IMR-90 (cell line): ENCODE measurements around the gene ABR. TPM values are rescaled to one million over a fixed set of nuclear protein-coding genes. Genes with fewer than 3 reads are reported as not detected.

Experiments used
- ATAC-seq: fragments of 200-7000 bp; cut with Tn5 transposase; 2 replicates; pipeline ENCODE4 v1.9.1; 2020; ENCODE audit warnings: low read depth, mild to moderate bottlenecking, moderate library complexity
- BruUV-seq: library from RNA; stranded (reverse); fragments of 400-500 nt; replicated peaks from 2 replicates; lab custom pipeline; 2021; lab: Mats Ljungman, UMichigan
- CTCF ChIA-PET: fragments of 300-600 bp; formaldehyde crosslinking; extraction: SDS; loops from one replicate; lab custom pipeline; 2021; ENCODE audit warnings: antibody characterized with exemption; lab: Yijun Ruan, JAX
- POLR2A ChIA-PET: fragments of 300-600 bp; sonication (Branson Sonifier 250); formaldehyde crosslinking; loops from one replicate; lab custom pipeline; 2022; ENCODE audit warnings: antibody characterized with exemption; ENCODE audit not compliant: unreplicated experiment; lab: Charles Lee
- DNase-seq: peaks from one replicate; pipeline ENCODE4 v3.0.0; 2013
- H2AFZ ChIP-seq: replicated peaks from 2 replicates; pipeline ENCODE3; 2013; ENCODE audit warnings: low read length, mild to moderate bottlenecking; ENCODE audit not compliant: poor library complexity
- H2AK5ac ChIP-seq: 2 replicates; pipeline ENCODE4 v1.6.1; 2013; ENCODE audit warnings: low read depth, low read length, inconsistent platforms
- H2AK9ac ChIP-seq: replicated peaks from 2 replicates; pipeline ENCODE3; 2013; ENCODE audit warnings: mild to moderate bottlenecking, low read depth, low read length, moderate library complexity; ENCODE audit not compliant: poor library complexity
- H2BK120ac ChIP-seq: 2 replicates; pipeline ENCODE4 v1.6.1; 2013; ENCODE audit warnings: low read depth, low read length, inconsistent platforms
- H2BK15ac ChIP-seq: 3 replicates; pipeline ENCODE4 v1.6.1; 2013; ENCODE audit warnings: low read depth, low read length, inconsistent platforms
- H2BK20ac ChIP-seq: 2 replicates; pipeline ENCODE4 v1.6.1; 2013; ENCODE audit warnings: low read depth, mild to moderate bottlenecking, inconsistent platforms, low read length, moderate library complexity
- H2BK5ac ChIP-seq: 2 replicates; pipeline ENCODE4 v1.6.1; 2013; ENCODE audit warnings: mild to moderate bottlenecking, low read depth, low read length, inconsistent platforms; ENCODE audit not compliant: poor library complexity, severe bottlenecking
- H3K14ac ChIP-seq: replicated peaks from 2 replicates; pipeline ENCODE4 v1.6.1; 2013; ENCODE audit warnings: low read depth, low read length, inconsistent platforms
- H3K18ac ChIP-seq: 2 replicates; pipeline ENCODE4 v1.6.1; 2013; ENCODE audit warnings: low read depth, low read length, control low read depth
- H3K23ac ChIP-seq: 2 replicates; pipeline ENCODE4 v1.6.1; 2013; ENCODE audit warnings: low read depth, low read length, inconsistent platforms
- H3K27ac ChIP-seq: 2 replicates; pipeline ENCODE4 v1.5.1; 2013; ENCODE audit warnings: mild to moderate bottlenecking, control low read depth, low read length; ENCODE audit not compliant: insufficient read depth
- H3K27me3 ChIP-seq: 2 replicates; pipeline ENCODE4 v1.6.1; 2013; ENCODE audit warnings: low read length; ENCODE audit not compliant: control insufficient read depth, insufficient read depth
- H3K36me3 ChIP-seq: 2 replicates; pipeline ENCODE4 v1.6.1; 2013; ENCODE audit warnings: low read length, mixed read lengths; ENCODE audit not compliant: control insufficient read depth, insufficient read depth
- H3K4ac ChIP-seq: 2 replicates; pipeline ENCODE4 v1.6.1; 2013; ENCODE audit warnings: low read depth, low read length, inconsistent platforms
- H3K4me1 ChIP-seq: 2 replicates; pipeline ENCODE4 v1.6.1; 2013; ENCODE audit warnings: low read length, mixed read lengths; ENCODE audit not compliant: control insufficient read depth, insufficient read depth
- H3K4me2 ChIP-seq: 2 replicates; pipeline ENCODE4 v1.6.1; 2013; ENCODE audit warnings: low read depth, mild to moderate bottlenecking, control low read depth, low read length, moderate library complexity
- H3K4me3 ChIP-seq: 2 replicates; pipeline ENCODE4 v1.5.1; 2013; ENCODE audit warnings: low read depth, mild to moderate bottlenecking, control low read depth, low read length, moderate library complexity; ENCODE audit not compliant: insufficient read depth
- H3K56ac ChIP-seq: 2 replicates; pipeline ENCODE4 v1.6.1; 2013; ENCODE audit warnings: low read length, inconsistent platforms; ENCODE audit not compliant: insufficient read depth; ENCODE audit errors: extremely low read depth
- H3K79me1 ChIP-seq, 2 experiments: 2 replicates each; pipeline ENCODE4 v1.6.1; 2013; ENCODE audit warnings: low read length in 2 of 2, inconsistent platforms in 1 of 2, low read depth in 1 of 2
- H3K9ac ChIP-seq: 2 replicates; pipeline ENCODE4 v1.6.1; 2013; ENCODE audit warnings: low read depth, low read length, control low read depth
- H3K9me1 ChIP-seq: 2 replicates; pipeline ENCODE4 v1.6.1; 2013; ENCODE audit warnings: low read length, inconsistent platforms; ENCODE audit not compliant: insufficient read depth
- H3K9me3 ChIP-seq: 2 replicates; pipeline ENCODE4 v1.6.1; 2013; ENCODE audit warnings: low read length; ENCODE audit not compliant: control insufficient read depth, insufficient read depth
- H4K20me1 ChIP-seq: 2 replicates; pipeline ENCODE4 v1.6.1; 2013; ENCODE audit warnings: low read length, inconsistent platforms; ENCODE audit not compliant: insufficient read depth
- H4K5ac ChIP-seq: 2 replicates; pipeline ENCODE4 v1.6.1; 2013; ENCODE audit warnings: mild to moderate bottlenecking, low read depth, low read length, control low read depth
- H4K8ac ChIP-seq, 2 experiments: 2 replicates each; pipeline ENCODE4 v1.6.1; 2013; ENCODE audit warnings: low read depth in 2 of 2, low read length in 2 of 2, control low read depth in 1 of 2, inconsistent platforms in 1 of 2
- H4K91ac ChIP-seq: 2 replicates; pipeline ENCODE4 v1.6.1; 2013; ENCODE audit warnings: low read depth, low read length, inconsistent platforms; ENCODE audit not compliant: insufficient read depth
- BHLHE40 ChIP-seq: fragments of 150-350 bp; IDR thresholded peaks from 2 replicates; pipeline ENCODE4 v1.6.1; 2016; ENCODE audit warnings: mild to moderate bottlenecking, low read depth, low read length
- CEBPB ChIP-seq: IDR thresholded peaks from 2 replicates; pipeline ENCODE4 v1.6.1; 2012; ENCODE audit warnings: low read depth, low read length, improper control_type of control experiment
- CHD1 ChIP-seq: IDR thresholded peaks from 2 replicates; pipeline ENCODE4 v1.6.1; 2012; ENCODE audit warnings: low read depth, low read length, improper control_type of control experiment
- CTCF ChIP-seq: conservative IDR thresholded peaks from 2 replicates; pipeline ENCODE4 v1.5.1; 2012; ENCODE audit warnings: mild to moderate bottlenecking, low read depth, low read length, improper control_type of control experiment
- ELK1 ChIP-seq: fragments of 150-350 bp; IDR thresholded peaks from 2 replicates; pipeline ENCODE4 v1.6.1; 2016; ENCODE audit warnings: low read depth, mild to moderate bottlenecking, low read length, moderate library complexity, borderline replicate concordance
- FOS ChIP-seq: fragments of 150-350 bp; IDR thresholded peaks from 2 replicates; pipeline ENCODE4 v1.6.1; 2016; ENCODE audit warnings: low read depth, low read length
- MAFK ChIP-seq: IDR thresholded peaks from 2 replicates; pipeline ENCODE4 v1.6.1; 2012; ENCODE audit warnings: low read depth, low read length, improper control_type of control experiment
- MAZ ChIP-seq: IDR thresholded peaks from 2 replicates; pipeline ENCODE4 v1.6.1; 2012; ENCODE audit warnings: low read depth, mild to moderate bottlenecking, low read length, improper control_type of control experiment, moderate library complexity, borderline replicate concordance
- MXI1 ChIP-seq: IDR thresholded peaks from 2 replicates; pipeline ENCODE4 v1.6.1; 2012; ENCODE audit warnings: low read depth, mild to moderate bottlenecking, low read length, moderate library complexity, borderline replicate concordance
- NFE2L2 ChIP-seq: fragments of 150-350 bp; IDR thresholded peaks from 2 replicates; pipeline ENCODE4 v1.6.1; 2016; ENCODE audit warnings: low read depth, mild to moderate bottlenecking, low read length
- POLR2A ChIP-seq: IDR thresholded peaks from 2 replicates; pipeline ENCODE4 v1.6.1; 2012; ENCODE audit warnings: mild to moderate bottlenecking, low read depth, low read length
- RAD21 ChIP-seq: IDR thresholded peaks from 2 replicates; pipeline ENCODE4 v1.6.1; 2012; ENCODE audit warnings: low read length, improper control_type of control experiment
- RFX5 ChIP-seq: IDR thresholded peaks from 2 replicates; pipeline ENCODE4 v1.8.0; 2012; ENCODE audit warnings: low read depth, mild to moderate bottlenecking, low read length, moderate library complexity
- SMC3 ChIP-seq: fragments of 150-350 bp; IDR thresholded peaks from 2 replicates; pipeline ENCODE4 v1.6.1; 2016; ENCODE audit warnings: low read depth, mild to moderate bottlenecking, antibody characterized with exemption, low read length, moderate library complexity
- USF2 ChIP-seq: fragments of 150-350 bp; IDR thresholded peaks from 2 replicates; pipeline ENCODE4 v1.6.1; 2017; ENCODE audit warnings: mild to moderate bottlenecking, antibody characterized with exemption, low read length, low read depth
- whole genome bisulfite sequencing, 2 experiments: methylation state at CpG; one replicate each; pipeline versions ENCODE4 v1.1.5 to v1.1.7; 2013; ENCODE audit warnings: missing lambda C conversion rate in 2 of 2; ENCODE audit not compliant: insufficient read length in 1 of 2; ENCODE audit errors: extremely low coverage in 2 of 2; 5-methylcytosine and 5-hydroxymethylcytosine counted together
- dilution Hi-C: fragments of 300-500 bp; cut with HindIII; formaldehyde crosslinking; loops from one replicate; pipeline ENCODE4 v1.14.3; 2018; ENCODE audit warnings: low sequenced_read_pairs; ENCODE audit not compliant: unreplicated experiment
- in situ Hi-C: fragments of 300-500 bp; cut with MboI; formaldehyde crosslinking; loops from 3 replicates; pipeline ENCODE4 v1.14.3; 2019; ENCODE audit warnings: low sequenced_read_pairs, inconsistent platforms, mixed read lengths
- intact Hi-C: fragments of 100-400 bp; cut with micrococcal nuclease; formaldehyde crosslinking; loops from 2 replicates; pipeline ENCODE4 v1.10.0; 2022
- polyA plus RNA-seq, 3 experiments: library from polyadenylated mRNA; depleted of rRNA; stranded (reverse); fragments of >200 nt; gene quantifications; 2 replicates each; pipeline ENCODE4 v1.2.3, GENCODE V29; 2012; ENCODE audit warnings: low replicate concordance in 1 of 3
- total RNA-seq: library from RNA; depleted of rRNA; stranded (reverse); fragments of >200 nt; gene quantifications from 2 replicates; pipeline ENCODE4 v1.2.3, GENCODE V29; 2012

The ABR gene
- total and polyA plus RNA-seq, 2 of the 4 experiments (the other 2 are of a cell fraction), result 28.3 to 79.7 TPM

- POLR2A ChIA-PET, result no interaction called here
These were observed 80.5 kb downstream of the ABR start for GRCh38 chr17:1099242-1099641.

More at GRCh38 chr17:1099242-1099641, 80.5 kb downstream of the ABR start:
- Histone ChIP-seq H2BK15ac (no peak overlapping the region), H2AK5ac (no peak overlapping the region), H3K4me3 (no peak overlapping the region), H3K18ac (no peak overlapping the region), H3K9ac (no peak overlapping the region), H2BK5ac (no peak overlapping the region), H3K4me1 (peaks cover 2% of the 10 kb centered on the region; the same call in 1 of the 2 replicates), H3K9me1 (peaks cover 4% of the 10 kb centered on the region), H3K9me3 (no peaks in the 10 kb centered on the region), H4K91ac (no peak overlapping the region), H3K56ac (no peak overlapping the region), H2BK20ac (no peak overlapping the region), H3K27ac (no peak overlapping the region), H3K4ac (no peak overlapping the region), H4K8ac (no peak overlapping the region), H3K79me1 (peaks cover 10 to 60% of the 10 kb centered on the region in 2 experiments), H2BK120ac (no peak overlapping the region), H4K20me1 (peaks cover 19% of the 10 kb centered on the region), H4K5ac (no peak overlapping the region), H2AK9ac (no peak overlapping the region), H3K4me2 (no peak overlapping the region), H3K27me3 (no peaks in the 10 kb centered on the region), H3K14ac (no peak overlapping the region), H2AFZ (no peak overlapping the region), H3K36me3 (peaks cover 37% of the 10 kb centered on the region), H3K23ac (no peak overlapping the region)
- TF ChIP-seq NFE2L2 (no peak), FOS (no peak), SMC3 (no peak), BHLHE40 (no peak), USF2 (no peak), MAZ (no peak), RFX5 (no peak), MAFK (no peak), ELK1 (no peak), POLR2A (no peak), CTCF (no peak), CEBPB (no peak), RAD21 (no peak), MXI1 (no peak), CHD1 (no peak)
- dilution Hi-C loops (no loop called here), in situ Hi-C loops (no loop called here), intact Hi-C loops (no loop called here)
- DNase-seq (no peak), ATAC-seq (no peak)
- 100% methylated on average over 4 of the region's 9 CpGs; no CpG with 5 or more reads in 1 of the 2 experiments for WGBS, 2 experiments
- no TSS peak for BruUV-seq
- CTCF ChIA-PET, result no interaction called here
